Panc1 (cell line): Measurements from ENCODE around the gene ZNF521.

ENCODE experiments used
- POLR2AphosphoS5 ChIP-seq: IDR thresholded peaks from 2 replicates; pipeline ENCODE4 v1.6.1; 2012; ENCODE audit warnings: mild to moderate bottlenecking, low read depth, low read length, moderate library complexity
- TF ChIP-seq, protein P1 (sequence below): fragments of 450-650 bp; IDR thresholded peaks from 2 replicates; pipeline ENCODE4 v1.5.1; 2017; ENCODE audit warnings: mild to moderate bottlenecking

DNA sequence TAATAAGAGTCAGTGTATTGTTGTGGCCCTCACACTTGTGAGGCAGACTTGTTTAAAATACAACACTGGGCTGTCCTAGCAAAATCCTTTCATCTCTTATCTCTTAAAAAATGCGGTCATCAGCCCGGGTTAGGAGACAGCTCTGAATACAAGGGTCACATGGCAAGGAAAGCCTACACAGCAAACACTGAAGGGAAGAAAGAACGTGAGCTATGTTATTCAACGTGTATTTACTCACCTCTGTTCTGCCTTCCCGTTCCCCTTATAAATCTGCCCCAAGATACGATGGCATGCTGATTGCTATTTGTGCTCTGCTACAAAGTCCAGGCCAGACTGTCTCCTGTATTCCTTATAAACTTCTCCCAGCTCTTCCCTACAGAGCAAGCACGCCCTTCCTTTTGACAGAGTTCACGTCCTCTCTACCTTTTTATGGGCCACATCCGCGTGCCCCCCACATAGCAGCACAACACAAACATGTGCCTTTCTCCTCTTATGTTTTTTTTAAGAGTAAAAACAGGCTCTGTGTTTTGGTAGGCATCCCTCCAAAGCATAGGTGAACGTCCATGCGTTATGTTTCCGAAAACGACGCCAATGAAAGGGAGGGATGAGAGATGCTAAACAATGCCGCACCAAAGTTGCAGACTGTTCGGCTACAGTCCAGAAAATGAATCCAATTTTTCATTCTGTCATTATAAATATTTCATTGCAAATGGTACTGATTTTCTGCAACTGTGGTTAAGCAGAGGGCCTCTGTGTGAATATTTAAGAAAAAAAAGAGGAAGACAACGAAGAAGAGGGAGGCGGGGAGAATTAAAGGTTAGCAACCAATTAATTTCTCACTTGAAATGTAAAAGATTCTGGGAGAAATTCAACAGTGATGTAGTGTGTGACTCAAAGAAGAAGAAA, 274.7 kb downstream of the ZNF521 start:
- TF ChIP-seq, protein P1, sequence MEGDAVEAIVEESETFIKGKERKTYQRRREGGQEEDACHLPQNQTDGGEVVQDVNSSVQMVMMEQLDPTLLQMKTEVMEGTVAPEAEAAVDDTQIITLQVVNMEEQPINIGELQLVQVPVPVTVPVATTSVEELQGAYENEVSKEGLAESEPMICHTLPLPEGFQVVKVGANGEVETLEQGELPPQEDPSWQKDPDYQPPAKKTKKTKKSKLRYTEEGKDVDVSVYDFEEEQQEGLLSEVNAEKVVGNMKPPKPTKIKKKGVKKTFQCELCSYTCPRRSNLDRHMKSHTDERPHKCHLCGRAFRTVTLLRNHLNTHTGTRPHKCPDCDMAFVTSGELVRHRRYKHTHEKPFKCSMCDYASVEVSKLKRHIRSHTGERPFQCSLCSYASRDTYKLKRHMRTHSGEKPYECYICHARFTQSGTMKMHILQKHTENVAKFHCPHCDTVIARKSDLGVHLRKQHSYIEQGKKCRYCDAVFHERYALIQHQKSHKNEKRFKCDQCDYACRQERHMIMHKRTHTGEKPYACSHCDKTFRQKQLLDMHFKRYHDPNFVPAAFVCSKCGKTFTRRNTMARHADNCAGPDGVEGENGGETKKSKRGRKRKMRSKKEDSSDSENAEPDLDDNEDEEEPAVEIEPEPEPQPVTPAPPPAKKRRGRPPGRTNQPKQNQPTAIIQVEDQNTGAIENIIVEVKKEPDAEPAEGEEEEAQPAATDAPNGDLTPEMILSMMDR = no peak
- TF ChIP-seq POLR2AphosphoS5 = no peak
